Measurements from ENCODE around the gene ANP32B. TPM values are rescaled to one million over a fixed set of nuclear protein-coding genes. Genes with fewer than 3 reads are reported as not detected.

Gene ANP32B
- 10 to 100 TPM; 37.0 to 54.7 (median 44.0) TPM for total RNA-seq

DNA sequence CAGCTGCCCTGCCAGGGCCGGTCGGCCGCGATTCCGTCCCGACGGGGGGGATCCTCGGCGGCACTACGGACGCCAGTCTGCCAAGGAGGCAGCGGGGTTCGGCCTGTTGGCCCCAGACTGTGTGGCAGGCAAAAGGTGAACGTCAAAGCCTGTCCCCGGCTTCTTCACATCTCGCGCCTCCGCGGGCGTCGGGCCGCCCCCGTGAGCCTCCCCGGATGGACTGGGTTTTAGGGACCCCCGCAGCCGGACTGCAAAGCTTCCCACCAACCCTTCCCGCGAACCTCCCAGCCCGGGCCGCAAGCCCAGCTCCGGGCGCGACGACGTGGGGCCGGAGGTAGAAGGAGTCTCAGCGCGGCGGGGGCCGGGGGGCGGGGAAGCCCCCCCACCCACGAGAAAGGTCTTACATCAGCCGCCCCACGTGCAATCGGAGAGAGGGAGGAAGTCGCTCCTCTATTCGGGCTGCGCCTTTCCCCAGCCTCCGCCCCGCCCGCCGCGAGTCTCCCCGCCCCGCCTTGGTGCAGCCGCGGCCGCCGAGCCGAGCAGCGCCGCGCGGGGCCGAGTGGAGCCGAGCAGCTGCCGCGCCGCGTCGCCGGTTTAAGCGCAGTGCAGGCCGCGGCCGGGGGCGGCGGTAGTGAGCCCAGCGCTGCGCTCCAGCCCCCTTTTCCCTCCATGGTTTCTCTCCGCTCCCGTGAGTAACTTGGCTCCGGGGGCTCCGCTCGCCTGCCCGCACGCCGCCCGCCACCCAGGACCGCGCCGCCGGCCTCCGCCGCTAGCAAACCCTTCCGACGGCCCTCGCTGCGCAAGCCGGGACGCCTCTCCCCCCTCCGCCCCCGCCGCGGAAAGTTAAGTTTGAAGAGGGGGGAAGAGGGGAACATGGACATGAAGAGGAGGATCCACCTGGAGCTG lies at the start of gene ANP32B:
TSS of gene ANP32B (plus strand) at position 659 of the 906 bp plus-strand sequence. CDS start at position 874, 215 bp downstream.
- Histone ChIP-seq H3K27ac (peak within 1 kb of the TSS; percentile 98 to 99), H3K4me1 (peaks cover 0 to 8% of the 10 kb centered on the region in 2 donors), H3K27me3 (no peaks in the 10 kb centered on the region), H3K36me3 (no peaks in the 10 kb centered on the region), H3K9me3 (no peaks in the 10 kb centered on the region), H3K4me3 (peak within 1 kb of the TSS; percentile 63 to 99 (median 80))
- peak; percentile 43 to 93 (median 75) for TF ChIP-seq CTCF (IDR thresholded peaks at IDR 0.05)
- TF ChIP-seq POLR2AphosphoS5 (IDR thresholded peaks at IDR 0.05) = peak in 1 of 3 donors; percentile 13
- TF ChIP-seq POLR2A (IDR thresholded peaks at IDR 0.05) = no peak
- DNase-seq (ENCODE audit: low spot score in 2 of 2) = peak; percentile 88
- intact Hi-C loops (cut with DNase I; ENCODE audit: low total_unique reads) = no loop called here

- H3K36me3 ChIP-seq = no peaks in the 10 kb centered on the region
- no peak for DNase-seq (ENCODE audit: low spot score in 2 of 2)
- intact Hi-C loops (cut with DNase I; ENCODE audit: low total_unique reads) = no loop called here
- no peak overlapping the region for H3K27ac ChIP-seq
- H3K4me3 ChIP-seq = no peak overlapping the region
- peaks cover 0 to 32% of the 10 kb centered on the region in 2 donors for H3K27me3 ChIP-seq
- H3K4me1 ChIP-seq = no peaks in the 10 kb centered on the region
- TF ChIP-seq CTCF (IDR thresholded peaks at IDR 0.05) (no peak), POLR2AphosphoS5 (IDR thresholded peaks at IDR 0.05) (no peak), POLR2A (IDR thresholded peaks at IDR 0.05) (no peak)
- H3K9me3 ChIP-seq = no peaks in the 10 kb centered on the region
Observed at GRCh38 chr9:97934321-97935115, 48.6 kb upstream of the ANP32B start.

DNA sequence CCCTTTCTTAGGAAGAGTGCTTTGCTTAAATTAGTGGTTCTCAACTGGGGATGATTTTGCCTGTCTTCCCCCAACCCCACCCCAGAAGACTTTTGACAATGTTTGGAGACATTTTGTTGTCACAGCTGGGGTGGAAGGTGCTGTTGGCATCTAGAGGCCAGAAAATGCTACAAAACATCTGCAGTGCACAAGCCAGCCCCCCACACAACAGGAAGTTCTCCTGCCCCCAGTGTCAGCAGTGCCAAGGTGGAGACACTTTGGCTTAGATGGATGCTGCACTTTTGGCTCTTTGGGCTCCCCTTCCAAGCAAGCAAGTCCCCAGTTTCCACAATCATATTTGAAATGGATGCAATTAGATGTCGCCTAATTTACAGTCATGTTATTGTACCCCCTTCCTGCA lies 47.9 kb upstream of the ANP32B start:
- no peaks in the 10 kb centered on the region for H3K4me1 ChIP-seq

DNA sequence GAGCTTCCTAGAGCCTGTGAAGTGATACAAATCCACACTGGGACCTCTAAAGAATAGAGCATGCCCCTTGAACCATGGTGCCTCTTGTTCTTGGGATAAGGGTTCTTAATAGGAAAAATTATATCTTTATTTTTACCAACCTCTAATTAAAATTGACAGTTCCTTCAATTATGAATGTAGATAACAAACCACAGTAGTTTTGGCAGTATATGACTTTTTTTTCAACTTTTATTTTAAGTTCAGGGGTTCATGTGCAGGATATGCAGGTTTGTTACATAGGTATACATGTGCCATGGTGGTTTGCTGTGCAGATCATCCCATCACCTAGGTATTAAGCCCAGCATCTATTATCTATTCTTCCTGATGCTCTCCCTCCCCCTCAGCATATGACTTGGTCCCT lies 46.1 kb upstream of the ANP32B start:
- Histone ChIP-seq H3K9me3 (no peaks in the 10 kb centered on the region), H3K36me3 (no peaks in the 10 kb centered on the region), H3K27me3 (peaks cover 0 to 27% of the 10 kb centered on the region in 2 donors), H3K27ac (no peak overlapping the region), H3K4me1 (no peaks in the 10 kb centered on the region), H3K4me3 (no peak overlapping the region)
- intact Hi-C loops (cut with DNase I; ENCODE audit: low total_unique reads) = no loop called here
- TF ChIP-seq CTCF (IDR thresholded peaks at IDR 0.05) (no peak), POLR2AphosphoS5 (IDR thresholded peaks at IDR 0.05) (no peak), POLR2A (IDR thresholded peaks at IDR 0.05) (no peak)
- DNase-seq (ENCODE audit: low spot score in 2 of 2) = no peak

More for the DNA sequence above, 47.9 kb upstream of the ANP32B start:
- TF ChIP-seq POLR2AphosphoS5 (IDR thresholded peaks at IDR 0.05) (no peak), POLR2A (IDR thresholded peaks at IDR 0.05) (no peak), CTCF (IDR thresholded peaks at IDR 0.05) (no peak)
- Histone ChIP-seq H3K36me3 (no peaks in the 10 kb centered on the region), H3K27me3 (peaks cover 0 to 32% of the 10 kb centered on the region in 2 donors), H3K9me3 (no peaks in the 10 kb centered on the region), H3K27ac (no peak overlapping the region), H3K4me3 (no peak overlapping the region)
- intact Hi-C loops (cut with DNase I; ENCODE audit: low total_unique reads) = no loop called here
- DNase-seq (ENCODE audit: low spot score in 2 of 2) = no peak
